ENCODE measurements around the gene MYRIP. TPM values are rescaled to one million over a fixed set of nuclear protein-coding genes. Genes with fewer than 3 reads are reported as not detected.

The MYRIP gene
- total RNA-seq, 2 donors from 2014 or later, result not detected

DNA sequence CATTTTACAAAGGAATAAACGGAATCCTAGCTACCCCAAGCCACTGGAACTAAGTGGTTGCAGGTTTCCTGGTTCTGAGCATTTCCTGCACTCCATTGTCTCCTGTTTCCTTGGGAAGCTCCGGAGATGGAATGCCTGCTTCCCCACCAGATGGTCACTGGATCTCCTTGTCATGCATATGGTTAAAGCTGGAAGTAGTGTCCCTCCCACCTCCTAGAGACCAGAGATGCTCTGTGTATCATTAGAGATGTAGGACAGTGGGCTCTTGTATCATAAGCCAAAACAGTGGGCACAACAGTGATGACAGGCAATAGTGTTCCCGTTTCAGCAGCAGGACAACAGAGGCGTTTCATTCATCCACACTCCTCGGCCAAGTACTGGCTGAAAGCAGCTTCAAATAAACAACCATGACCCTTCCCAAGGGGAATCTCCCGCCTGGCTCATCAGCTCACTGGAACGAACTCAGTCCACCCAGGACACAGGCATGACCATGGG is 363.9 kb downstream of the MYRIP start:
- no peaks in the 10 kb centered on the region for H3K9me3 ChIP-seq (ENCODE audit: control insufficient read depth, low read length, poor library complexity, severe bottlenecking)
- H3K4me3 Mint-ChIP-seq, result no peak overlapping the region
- ATAC-seq (no peak), DNase-seq (no peak)
- peaks cover 5% of the 10 kb centered on the region for H3K4me1 Mint-ChIP-seq
- peaks cover 53% of the 10 kb centered on the region for H3K27me3 Mint-ChIP-seq
- H3K36me3 Mint-ChIP-seq (ENCODE audit: low read depth), result peaks cover 8% of the 10 kb centered on the region
- H3K27ac Mint-ChIP-seq, result no peak overlapping the region

DNA sequence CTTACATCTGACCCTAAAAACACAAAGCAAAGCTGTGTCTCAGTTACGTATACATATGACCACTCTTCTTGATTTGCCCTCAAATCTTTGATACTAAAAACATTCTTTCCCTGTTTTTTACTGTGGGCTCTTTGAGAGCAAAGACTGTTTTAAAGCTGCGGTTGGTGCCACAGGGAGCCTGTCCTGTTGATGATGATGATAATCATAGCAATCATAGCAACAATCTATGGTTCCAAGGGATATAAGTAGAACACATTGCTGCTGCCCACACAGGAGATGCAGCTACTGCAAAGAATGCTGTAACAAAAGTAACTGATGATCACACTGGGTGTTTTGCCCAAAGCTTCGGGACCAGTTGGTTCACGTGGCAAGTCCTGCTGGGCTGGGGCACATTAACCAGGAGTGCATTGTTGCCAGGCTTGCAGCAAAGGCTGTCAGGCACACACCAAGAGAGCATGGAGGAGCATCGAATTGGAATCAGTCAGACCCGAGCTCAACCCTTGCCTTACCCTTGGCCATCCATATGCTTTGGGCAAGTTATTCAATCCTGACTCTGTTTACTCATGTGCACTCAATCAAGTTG is 368.7 kb downstream of the MYRIP start:
- H3K4me1 Mint-ChIP-seq, result peaks cover 2% of the 10 kb centered on the region
- DNase-seq (no peak), ATAC-seq (no peak)
- H3K27ac Mint-ChIP-seq, result no peak overlapping the region
- H3K4me3 Mint-ChIP-seq, result no peak overlapping the region
- H3K36me3 Mint-ChIP-seq (ENCODE audit: low read depth), result peaks cover 2% of the 10 kb centered on the region
- no peaks in the 10 kb centered on the region for H3K9me3 ChIP-seq (ENCODE audit: control insufficient read depth, low read length, poor library complexity, severe bottlenecking)
- peaks cover 14% of the 10 kb centered on the region for H3K27me3 Mint-ChIP-seq

DNA sequence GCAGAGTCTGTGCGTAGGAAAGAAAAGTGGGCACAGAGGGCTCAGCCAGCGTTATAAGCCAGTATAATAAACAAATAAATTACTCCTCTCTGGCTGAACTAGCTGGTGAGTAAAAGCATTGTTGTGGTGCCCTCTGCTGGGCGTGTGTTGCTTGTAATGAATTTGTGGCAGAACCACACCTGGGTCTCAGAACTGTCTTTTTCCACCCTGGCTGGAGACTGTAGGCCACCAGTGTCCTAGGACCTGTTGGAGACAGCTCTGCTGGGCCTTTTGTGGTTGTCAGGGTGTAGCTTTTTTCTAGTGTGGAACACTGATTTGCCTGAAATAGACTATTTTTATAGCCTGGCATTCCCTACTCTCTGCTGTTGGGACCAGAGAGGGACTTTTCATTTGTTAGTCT is 369.6 kb downstream of the MYRIP start:
- peak; percentile 51 for ATAC-seq
- no peak overlapping the region for H3K27ac Mint-ChIP-seq
- no peak overlapping the region for H3K4me3 Mint-ChIP-seq
- peaks cover 2% of the 10 kb centered on the region for H3K36me3 Mint-ChIP-seq (ENCODE audit: low read depth)
- peaks cover 14% of the 10 kb centered on the region for H3K27me3 Mint-ChIP-seq
- DNase-seq, result peak in 1 of 3 donors; percentile 33
- H3K4me1 Mint-ChIP-seq, result peaks cover 3% of the 10 kb centered on the region
- no peaks in the 10 kb centered on the region for H3K9me3 ChIP-seq (ENCODE audit: control insufficient read depth, low read length, poor library complexity, severe bottlenecking)

DNA sequence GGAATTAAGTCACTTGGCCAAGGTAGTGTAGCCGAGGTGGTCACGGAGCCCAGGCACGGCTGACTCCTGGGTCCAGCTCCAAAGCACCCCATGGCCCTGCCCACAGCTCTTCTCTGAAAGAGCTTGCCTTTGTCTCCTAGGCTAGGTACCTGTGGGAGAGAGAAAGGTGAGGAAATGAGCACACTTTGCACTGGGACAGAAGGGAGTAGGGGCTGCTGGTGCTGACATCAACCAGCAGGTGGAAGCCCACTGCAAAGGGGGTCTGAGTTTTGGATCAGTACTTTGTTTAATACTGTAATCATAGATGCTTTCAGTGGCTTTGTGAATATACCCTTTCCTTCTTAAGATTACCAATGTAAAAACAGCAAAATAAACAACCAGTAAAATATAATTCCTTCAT is 371.8 kb downstream of the MYRIP start:
- Mint-ChIP-seq H3K27ac (no peak overlapping the region), H3K4me1 (peaks cover 6% of the 10 kb centered on the region), H3K36me3 (ENCODE audit: low read depth) (no peaks in the 10 kb centered on the region), H3K27me3 (peaks cover 21% of the 10 kb centered on the region), H3K4me3 (no peak overlapping the region)
- H3K9me3 ChIP-seq (ENCODE audit: control insufficient read depth, low read length, poor library complexity, severe bottlenecking), result no peaks in the 10 kb centered on the region
- ATAC-seq (no peak), DNase-seq (no peak)

DNA sequence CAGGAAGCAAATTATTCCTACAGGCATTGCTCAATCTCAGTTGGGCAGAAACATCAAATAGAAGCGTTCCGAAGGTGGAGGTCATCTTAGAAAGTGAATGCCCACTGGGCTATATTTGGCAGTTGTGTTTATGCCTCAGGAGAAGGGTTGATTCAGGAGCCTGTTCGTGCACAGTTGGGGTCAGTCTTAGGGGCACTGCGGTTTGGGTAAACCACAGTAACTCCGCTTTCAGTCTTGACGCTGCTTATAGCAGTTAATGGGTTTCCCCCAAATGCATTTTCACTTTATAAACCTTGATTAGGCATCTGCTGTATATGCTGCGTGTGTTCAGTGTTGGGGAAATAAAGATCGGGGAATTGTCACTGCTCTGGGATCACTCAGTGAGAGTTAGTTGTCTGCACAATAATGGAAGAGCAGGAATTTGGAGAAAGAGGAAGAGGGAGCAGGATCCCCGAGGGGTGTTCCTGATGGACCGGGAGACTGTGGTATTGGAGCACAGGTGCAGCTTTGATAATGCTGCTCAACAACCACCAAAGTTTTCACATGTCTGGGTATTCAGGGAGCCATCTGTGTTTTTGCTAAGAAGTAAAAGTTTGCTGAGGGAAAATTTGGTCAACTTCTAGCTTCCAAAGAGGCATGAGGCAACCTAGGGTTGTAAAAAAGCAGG is 375.8 kb downstream of the MYRIP start:
- peaks cover 4% of the 10 kb centered on the region for H3K4me1 Mint-ChIP-seq
- ATAC-seq (no peak), DNase-seq (no peak)
- no peaks in the 10 kb centered on the region for H3K36me3 Mint-ChIP-seq (ENCODE audit: low read depth)
- peak overlapping the region; percentile 65 for H3K27ac Mint-ChIP-seq
- H3K27me3 Mint-ChIP-seq, result peaks cover 27% of the 10 kb centered on the region
- H3K4me3 Mint-ChIP-seq, result peak overlapping the region; percentile 41
- H3K9me3 ChIP-seq (ENCODE audit: control insufficient read depth, low read length, poor library complexity, severe bottlenecking), result no peaks in the 10 kb centered on the region

DNA sequence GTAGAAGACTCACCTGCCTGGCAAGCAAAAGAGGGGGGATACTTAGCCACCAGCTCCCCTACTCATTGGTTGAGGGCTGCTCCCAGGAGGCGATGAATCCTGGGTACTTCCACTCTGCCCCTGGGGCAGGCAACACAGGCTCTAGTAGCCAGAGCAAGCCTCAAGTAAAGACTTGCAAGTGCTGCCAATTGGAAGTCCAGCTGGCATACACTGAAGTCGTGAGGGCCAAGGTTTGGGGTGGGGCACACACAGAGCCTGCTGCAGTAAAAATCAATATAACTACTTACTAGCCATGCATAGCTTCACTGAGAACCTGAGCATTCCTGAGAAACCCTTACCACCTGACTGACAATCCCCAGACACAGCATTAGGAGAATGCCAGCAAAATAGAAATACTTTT is 377.1 kb downstream of the MYRIP start:
- DNase-seq (no peak), ATAC-seq (no peak)
- H3K9me3 ChIP-seq (ENCODE audit: control insufficient read depth, low read length, poor library complexity, severe bottlenecking), result no peaks in the 10 kb centered on the region
- H3K4me3 Mint-ChIP-seq, result no peak overlapping the region
- peaks cover 4% of the 10 kb centered on the region for H3K4me1 Mint-ChIP-seq
- no peak overlapping the region for H3K27ac Mint-ChIP-seq
- peaks cover 28% of the 10 kb centered on the region for H3K27me3 Mint-ChIP-seq
- no peaks in the 10 kb centered on the region for H3K36me3 Mint-ChIP-seq (ENCODE audit: low read depth)

DNA sequence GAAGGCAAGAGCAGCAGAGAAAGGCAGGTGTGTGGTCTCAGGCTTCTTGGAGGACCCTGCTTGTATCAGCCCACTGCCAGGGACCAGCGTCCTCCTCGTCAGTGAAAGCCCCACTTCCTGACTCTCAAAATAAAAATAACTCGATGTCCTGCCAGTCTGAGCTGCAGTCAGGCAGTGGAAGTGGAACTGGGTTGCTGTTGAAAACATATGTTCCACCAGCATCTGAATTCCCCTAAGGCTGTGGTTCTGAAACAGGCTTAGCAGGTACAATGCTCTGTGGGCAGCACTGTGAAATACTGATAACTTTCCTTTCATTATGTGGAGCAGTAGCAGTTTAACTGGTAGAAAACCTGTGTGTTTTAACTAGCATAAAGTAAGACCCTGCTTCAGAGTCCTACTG is 378.5 kb downstream of the MYRIP start:
- DNase-seq (no peak), ATAC-seq (no peak)
- Mint-ChIP-seq H3K36me3 (ENCODE audit: low read depth) (no peaks in the 10 kb centered on the region), H3K27me3 (peaks cover 28% of the 10 kb centered on the region), H3K4me1 (peaks cover 4% of the 10 kb centered on the region), H3K27ac (no peak overlapping the region), H3K4me3 (no peak overlapping the region)
- H3K9me3 ChIP-seq (ENCODE audit: control insufficient read depth, low read length, poor library complexity, severe bottlenecking), result no peaks in the 10 kb centered on the region

DNA sequence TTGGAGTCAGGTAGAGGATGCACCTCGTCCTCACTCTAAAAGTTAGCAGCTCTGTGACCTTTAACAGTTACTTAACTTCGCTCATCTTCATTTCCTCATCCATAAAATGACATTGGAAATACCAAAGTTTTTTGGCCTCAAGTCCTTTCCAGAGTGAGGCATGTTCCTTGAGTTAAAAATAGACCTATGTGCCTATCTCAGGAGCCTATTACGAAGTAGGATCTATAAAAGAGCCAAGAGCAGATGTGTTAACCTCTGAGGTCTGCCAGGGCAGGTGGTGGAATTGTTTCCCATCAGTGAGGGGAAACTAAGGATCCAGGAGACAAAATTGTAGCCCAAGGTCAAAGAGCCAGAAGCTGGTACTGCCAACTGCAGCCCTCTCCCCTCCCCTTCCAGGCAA is 379.7 kb downstream of the MYRIP start:
- ATAC-seq (no peak), DNase-seq (no peak)
- H3K27me3 Mint-ChIP-seq, result peaks cover 28% of the 10 kb centered on the region
- peaks cover 2% of the 10 kb centered on the region for H3K4me1 Mint-ChIP-seq
- no peaks in the 10 kb centered on the region for H3K9me3 ChIP-seq (ENCODE audit: control insufficient read depth, low read length, poor library complexity, severe bottlenecking)
- peak overlapping the region; percentile 21 for H3K27ac Mint-ChIP-seq
- H3K4me3 Mint-ChIP-seq, result no peak overlapping the region
- H3K36me3 Mint-ChIP-seq (ENCODE audit: low read depth), result no peaks in the 10 kb centered on the region

DNA sequence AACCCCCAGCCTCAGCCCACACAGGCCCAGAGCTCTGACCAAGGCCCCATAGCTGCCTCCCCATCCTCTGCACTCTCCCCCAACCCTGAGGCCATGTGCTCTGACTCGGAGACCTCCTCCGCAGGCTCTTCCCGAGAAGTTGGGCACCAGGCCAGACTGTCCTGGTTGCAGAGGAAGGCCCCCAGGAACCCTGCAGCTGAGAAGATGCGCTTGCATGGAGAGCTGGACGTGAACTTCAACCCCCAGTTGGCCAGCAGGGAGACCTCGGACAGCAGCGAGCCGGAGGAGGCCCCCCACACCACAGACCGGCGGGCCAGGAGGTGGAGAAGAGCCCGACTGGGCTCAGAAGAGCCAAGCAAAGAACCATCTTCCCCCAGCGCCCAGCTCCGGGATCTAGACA is 380.6 kb downstream of the MYRIP start:
- Mint-ChIP-seq H3K27ac (no peak overlapping the region), H3K36me3 (ENCODE audit: low read depth) (no peaks in the 10 kb centered on the region), H3K4me3 (no peak overlapping the region), H3K27me3 (peaks cover 26% of the 10 kb centered on the region), H3K4me1 (peaks cover 2% of the 10 kb centered on the region)
- DNase-seq, result no peak
- no peak for ATAC-seq
- no peaks in the 10 kb centered on the region for H3K9me3 ChIP-seq (ENCODE audit: control insufficient read depth, low read length, poor library complexity, severe bottlenecking)

DNA sequence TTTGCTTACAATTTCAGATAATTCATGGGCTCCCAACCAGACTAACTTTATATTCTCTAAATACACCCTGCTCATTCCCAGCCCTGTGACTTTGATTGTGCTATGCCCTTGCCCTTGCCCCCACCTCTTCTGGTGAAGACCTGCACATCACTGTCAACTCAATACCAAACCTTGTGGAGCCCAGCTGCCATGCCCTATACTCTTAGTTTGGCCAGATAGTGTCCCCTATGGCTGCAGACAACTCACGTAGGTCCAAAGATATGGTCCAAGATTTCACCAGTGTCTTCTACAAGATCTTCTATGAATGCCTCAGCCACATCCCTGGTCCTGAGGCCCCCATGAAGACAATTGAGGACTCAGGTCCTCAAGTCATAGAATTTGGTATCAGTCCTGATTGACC is 381.8 kb downstream of the MYRIP start:
- H3K9me3 ChIP-seq (ENCODE audit: control insufficient read depth, low read length, poor library complexity, severe bottlenecking), result no peaks in the 10 kb centered on the region
- peaks cover 14% of the 10 kb centered on the region for H3K27me3 Mint-ChIP-seq
- H3K4me1 Mint-ChIP-seq, result no peaks in the 10 kb centered on the region
- DNase-seq (no peak), ATAC-seq (no peak)
- H3K4me3 Mint-ChIP-seq, result no peak overlapping the region
- H3K27ac Mint-ChIP-seq, result no peak overlapping the region
- H3K36me3 Mint-ChIP-seq (ENCODE audit: low read depth), result no peaks in the 10 kb centered on the region

DNA sequence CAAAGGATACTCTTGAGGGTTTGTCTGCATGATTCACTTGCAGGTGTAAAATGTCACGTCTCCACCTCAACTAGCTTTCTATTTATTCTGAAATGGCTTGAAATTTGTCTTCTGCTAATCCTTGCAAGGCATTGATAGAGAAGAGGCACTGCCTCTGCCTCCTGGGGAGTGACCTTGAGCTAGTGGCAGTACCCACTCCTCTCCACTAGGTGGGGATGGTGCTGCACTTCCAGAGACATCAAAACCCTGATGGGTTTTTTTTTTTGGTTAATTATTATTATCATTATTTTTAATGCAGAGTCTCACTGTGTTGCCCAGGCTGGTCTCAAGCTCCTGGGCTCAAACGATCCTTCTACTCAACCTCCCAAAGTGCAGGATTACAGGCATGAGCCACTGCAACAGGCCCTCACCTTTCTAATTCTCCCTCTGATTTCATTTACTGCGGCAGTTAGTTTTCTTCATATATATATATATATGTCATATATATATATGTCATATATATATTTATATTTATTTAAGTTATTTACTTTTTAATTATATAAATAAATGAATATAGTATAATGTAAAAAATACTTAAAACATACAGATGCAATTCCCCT is 382.5 kb downstream of the MYRIP start:
- H3K36me3 Mint-ChIP-seq (ENCODE audit: low read depth), result no peaks in the 10 kb centered on the region
- ATAC-seq, result peak; percentile 76
- no peaks in the 10 kb centered on the region for H3K9me3 ChIP-seq (ENCODE audit: control insufficient read depth, low read length, poor library complexity, severe bottlenecking)
- peaks cover 14% of the 10 kb centered on the region for H3K27me3 Mint-ChIP-seq
- DNase-seq, result peak; percentile 25 to 36 (median 26)
- H3K4me3 Mint-ChIP-seq, result no peak overlapping the region
- no peak overlapping the region for H3K27ac Mint-ChIP-seq
- H3K4me1 Mint-ChIP-seq, result no peaks in the 10 kb centered on the region

DNA sequence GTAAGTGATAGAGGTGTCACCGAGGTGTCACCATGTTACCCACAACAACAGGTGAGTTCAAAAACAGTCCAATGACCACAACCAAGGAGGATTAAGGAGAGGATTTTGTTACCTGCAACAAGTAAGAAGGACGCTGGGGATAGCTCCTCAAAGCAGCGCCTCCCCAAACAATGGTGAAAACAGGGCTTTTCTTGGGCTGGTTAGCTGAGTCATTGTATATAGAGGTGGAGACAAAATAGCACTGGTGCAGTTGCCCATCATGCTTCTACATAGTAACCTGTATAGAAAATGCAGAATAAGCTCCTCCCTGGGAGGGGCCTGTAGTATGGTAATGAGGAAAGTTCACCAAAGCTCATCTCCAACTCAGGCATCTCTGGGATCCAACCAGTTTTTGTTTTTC is 383.2 kb downstream of the MYRIP start:
- ATAC-seq (no peak), DNase-seq (no peak)
- Mint-ChIP-seq H3K27ac (no peak overlapping the region), H3K36me3 (ENCODE audit: low read depth) (no peaks in the 10 kb centered on the region), H3K4me3 (no peak overlapping the region), H3K27me3 (peaks cover 13% of the 10 kb centered on the region), H3K4me1 (no peaks in the 10 kb centered on the region)
- no peaks in the 10 kb centered on the region for H3K9me3 ChIP-seq (ENCODE audit: control insufficient read depth, low read length, poor library complexity, severe bottlenecking)

DNA sequence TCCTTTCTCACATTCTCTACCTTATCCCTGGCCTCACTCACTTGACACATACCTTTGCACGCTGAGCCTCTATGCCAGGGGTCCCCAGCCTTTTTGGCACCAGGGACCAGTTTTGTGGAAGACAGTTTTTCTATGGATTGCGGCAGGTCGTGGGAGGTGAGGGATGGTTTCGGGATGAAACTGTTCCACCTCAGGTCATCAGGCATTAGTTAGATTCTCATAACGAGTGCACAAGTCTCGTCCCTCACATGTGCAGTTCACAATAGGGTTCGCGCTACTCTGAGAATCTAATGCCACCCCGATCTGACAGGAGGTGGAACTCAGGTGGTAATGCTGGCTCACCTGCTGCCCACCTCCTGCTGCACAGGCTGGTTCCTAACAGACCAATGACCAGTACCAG is 387.6 kb downstream of the MYRIP start:
- peaks cover 2% of the 10 kb centered on the region for H3K4me1 Mint-ChIP-seq
- no peak for DNase-seq
- peaks cover 8% of the 10 kb centered on the region for H3K27me3 Mint-ChIP-seq
- no peaks in the 10 kb centered on the region for H3K36me3 Mint-ChIP-seq (ENCODE audit: low read depth)
- no peak overlapping the region for H3K4me3 Mint-ChIP-seq
- no peaks in the 10 kb centered on the region for H3K9me3 ChIP-seq (ENCODE audit: control insufficient read depth, low read length, poor library complexity, severe bottlenecking)
- H3K27ac Mint-ChIP-seq, result no peak overlapping the region
- ATAC-seq, result no peak

All from T-helper 17 cell (primary cell).